Esophagus squamous epithelium (tissue), 5 donors: ENCODE results near the gene LRFN5. TPM values are rescaled to one million over a fixed set of nuclear protein-coding genes. Genes with fewer than 3 reads are reported as not detected.

Experiments
- DNase-seq: peaks from one replicate; lab custom pipeline; 2025; lab: John Stamatoyannopoulos, UW
- H3K27ac ChIP-seq, 4 donors: fragments of 200-600 bp; sonication (generic); one replicate each; pipeline ENCODE4 v1.5.1; 2016 to 2019; ENCODE audit warnings: mild to moderate bottlenecking in 1 of 4
- H3K27me3 ChIP-seq, 4 donors: fragments of 200-600 bp; sonication (generic); 1 replicate in 3 of 4; 2 replicates in 1 of 4; pipeline versions ENCODE4 v1.5.1 to v1.6.0; 2017 to 2021; ENCODE audit warnings: antibody characterized with exemption in 1 of 4
- H3K36me3 ChIP-seq, 3 donors: fragments of 200-600 bp; sonication (generic); one replicate each; pipeline ENCODE4 v1.5.1; 2016 to 2019
- H3K4me1 ChIP-seq, 3 donors: fragments of 200-600 bp; sonication (generic); one replicate each; pipeline ENCODE4 v1.5.1; 2017 to 2019
- H3K4me3 ChIP-seq, 4 donors: fragments of 200-600 bp; sonication (generic); 1 replicate in 3 of 4; 2 replicates in 1 of 4; pipeline ENCODE4 v1.5.1; 2016 to 2019; ENCODE audit warnings: mild to moderate bottlenecking in 2 of 4, moderate library complexity in 1 of 4
- H3K9me3 ChIP-seq, 3 donors: fragments of 200-600 bp; sonication (generic); one replicate each; pipeline ENCODE4 v1.5.1; 2016 to 2019
- POLR2A ChIP-seq, 4 donors: fragments of 450-650 bp; IDR thresholded peaks; one replicate each; pipeline ENCODE4 v1.6.1; 2017; ENCODE audit warnings: antibody characterized with exemption in 4 of 4, mild to moderate bottlenecking in 4 of 4, moderate library complexity in 3 of 4
- WGBS, 2 donors: methylation state at CpG; one replicate each; pipeline ENCODE4 v1.1.5; 2018; 5-methylcytosine and 5-hydroxymethylcytosine counted together
- intact Hi-C: fragments of 100-400 bp; cut with DNase I; formaldehyde crosslinking; loops from one replicate; pipeline ENCODE4 v1.15.0; 2022
- total RNA-seq, 4 donors: library from RNA; depleted of rRNA; stranded (reverse); fragments of >200 nt; gene quantifications; one replicate each; pipeline ENCODE4 v1.1.0, GENCODE V29; 2016
- TF ChIP-seq, protein P1 (sequence below), 6 experiments: fragments of 450-650 bp in 4 of 6; fragments of 200-600 bp in 2 of 6; sonication (generic) in 2 of 6; IDR thresholded peaks; one replicate each; pipeline ENCODE4 v1.5.1; 2016 to 2019; ENCODE audit warnings: antibody characterized with exemption in 6 of 6, mild to moderate bottlenecking in 4 of 6, moderate library complexity in 4 of 6
- donor health status: DM: yes; HTN: yes; CAD: no.

LRFN5 gene
- total RNA-seq, 4 donors from 2014 or later, result 0.13 to 1.3 (median 0.43) TPM

DNA sequence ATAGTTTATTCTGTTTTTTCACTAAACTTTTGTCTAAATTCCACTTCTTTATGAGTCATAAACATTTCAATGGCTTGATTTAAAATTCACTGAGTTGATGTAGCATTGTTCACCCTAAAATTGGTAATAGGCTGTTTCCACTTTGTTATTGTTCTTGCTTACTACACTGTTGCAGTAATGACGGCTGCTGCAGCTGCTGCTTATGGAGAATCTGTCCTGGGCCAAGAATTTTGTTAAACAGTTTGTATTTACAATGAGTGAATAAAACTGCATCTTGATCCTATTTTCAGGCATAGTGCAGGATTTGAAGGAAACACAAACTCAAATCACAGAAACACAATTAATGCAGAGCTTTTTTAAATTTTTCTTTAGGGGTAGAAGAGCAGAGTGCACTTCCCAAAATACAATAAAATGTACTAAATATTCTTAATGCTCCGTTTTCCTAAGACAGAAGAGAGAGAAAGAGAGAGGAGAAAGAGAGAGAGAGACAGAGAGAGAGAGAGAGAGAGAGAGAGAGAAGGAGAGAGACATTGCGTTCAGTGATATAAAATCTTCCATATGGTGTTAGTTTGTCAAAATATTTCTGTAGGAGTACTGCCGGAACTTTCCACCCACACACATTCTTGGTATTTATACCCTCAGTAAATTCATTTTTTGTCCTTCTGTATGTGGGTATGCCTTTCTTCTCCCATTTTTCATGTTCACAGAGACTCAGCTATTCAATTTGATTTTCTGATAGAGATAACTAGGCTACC is 266.4 kb downstream of the LRFN5 start:
- 44 to 53% methylated on average over 4 of the region's 4 CpGs for WGBS, 2 donors
- H3K9me3 ChIP-seq, result no peaks in the 10 kb centered on the region
- H3K4me1 ChIP-seq, result no peaks in the 10 kb centered on the region
- no peak overlapping the region for H3K27ac ChIP-seq
- H3K4me3 ChIP-seq, result no peak overlapping the region
- TF ChIP-seq POLR2A (IDR thresholded peaks at IDR 0.05), result no peak
- TF ChIP-seq, protein P1, sequence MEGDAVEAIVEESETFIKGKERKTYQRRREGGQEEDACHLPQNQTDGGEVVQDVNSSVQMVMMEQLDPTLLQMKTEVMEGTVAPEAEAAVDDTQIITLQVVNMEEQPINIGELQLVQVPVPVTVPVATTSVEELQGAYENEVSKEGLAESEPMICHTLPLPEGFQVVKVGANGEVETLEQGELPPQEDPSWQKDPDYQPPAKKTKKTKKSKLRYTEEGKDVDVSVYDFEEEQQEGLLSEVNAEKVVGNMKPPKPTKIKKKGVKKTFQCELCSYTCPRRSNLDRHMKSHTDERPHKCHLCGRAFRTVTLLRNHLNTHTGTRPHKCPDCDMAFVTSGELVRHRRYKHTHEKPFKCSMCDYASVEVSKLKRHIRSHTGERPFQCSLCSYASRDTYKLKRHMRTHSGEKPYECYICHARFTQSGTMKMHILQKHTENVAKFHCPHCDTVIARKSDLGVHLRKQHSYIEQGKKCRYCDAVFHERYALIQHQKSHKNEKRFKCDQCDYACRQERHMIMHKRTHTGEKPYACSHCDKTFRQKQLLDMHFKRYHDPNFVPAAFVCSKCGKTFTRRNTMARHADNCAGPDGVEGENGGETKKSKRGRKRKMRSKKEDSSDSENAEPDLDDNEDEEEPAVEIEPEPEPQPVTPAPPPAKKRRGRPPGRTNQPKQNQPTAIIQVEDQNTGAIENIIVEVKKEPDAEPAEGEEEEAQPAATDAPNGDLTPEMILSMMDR (IDR thresholded peaks at IDR 0.05), result no peak
- intact Hi-C loops, result no loop called here
- no peaks in the 10 kb centered on the region for H3K36me3 ChIP-seq
- DNase-seq, result no peak
- H3K27me3 ChIP-seq, result no peaks in the 10 kb centered on the region

DNA sequence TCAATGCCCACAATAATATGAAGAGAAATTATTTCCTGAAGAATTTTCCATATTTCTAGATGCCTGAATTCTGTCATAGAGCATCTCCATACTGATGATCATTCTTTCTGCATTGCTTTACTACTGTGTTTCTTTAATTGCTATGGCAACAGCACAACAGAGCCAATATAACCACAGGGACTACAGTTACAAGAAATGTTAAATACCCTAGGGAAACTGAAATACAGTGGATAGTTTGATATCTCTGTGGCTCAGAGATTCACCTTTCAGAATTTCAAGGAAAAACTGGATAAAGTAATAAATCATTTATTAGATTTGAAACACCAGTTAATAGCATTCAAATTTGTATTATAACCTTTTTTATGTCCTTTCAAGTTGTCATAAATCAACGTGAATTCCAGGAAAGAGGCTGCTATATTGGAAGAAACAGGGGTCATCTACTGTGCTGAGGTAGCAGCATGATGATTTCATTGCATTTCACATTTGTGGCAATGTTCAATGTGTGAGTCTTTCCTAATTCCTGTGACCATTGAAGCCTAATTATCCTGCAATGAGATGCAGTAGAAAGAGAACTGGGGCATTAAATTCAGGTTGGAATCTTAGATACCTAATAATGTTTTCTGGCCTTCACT is 267.1 kb downstream of the LRFN5 start:
- whole genome bisulfite sequencing, 2 donors, result 8 to 17% methylated on average over 1 of the region's 1 CpG
- intact Hi-C loops, result no loop called here
- Histone ChIP-seq H3K36me3 (no peaks in the 10 kb centered on the region), H3K9me3 (no peaks in the 10 kb centered on the region), H3K4me3 (no peak overlapping the region), H3K4me1 (no peaks in the 10 kb centered on the region), H3K27me3 (no peaks in the 10 kb centered on the region), H3K27ac (no peak overlapping the region)
- no peak for TF ChIP-seq POLR2A (IDR thresholded peaks at IDR 0.05)
- TF ChIP-seq, protein P1 (IDR thresholded peaks at IDR 0.05), result no peak
- no peak for DNase-seq

DNA sequence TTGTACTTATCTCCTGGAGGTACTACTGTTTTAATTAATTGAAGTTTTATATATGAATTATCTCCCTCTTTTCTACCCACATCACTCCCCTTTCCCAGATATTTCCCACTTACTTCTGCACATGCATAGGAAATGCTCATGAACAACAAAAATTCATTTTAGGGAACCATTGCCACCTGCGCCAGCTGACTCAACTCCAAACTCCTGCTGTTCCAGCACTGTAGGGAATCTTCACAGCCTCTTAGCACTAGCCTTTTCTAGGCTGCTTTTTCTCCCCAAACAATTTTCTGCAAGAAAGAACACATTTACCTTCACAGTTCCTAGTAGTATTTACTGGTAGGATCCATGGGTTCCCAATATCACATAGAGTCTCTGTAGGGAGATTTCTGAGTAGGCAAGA is 268.4 kb downstream of the LRFN5 start:
- TF ChIP-seq, protein P1 (IDR thresholded peaks at IDR 0.05), result no peak
- TF ChIP-seq POLR2A (IDR thresholded peaks at IDR 0.05), result no peak
- no peaks in the 10 kb centered on the region for H3K4me1 ChIP-seq
- no peaks in the 10 kb centered on the region for H3K9me3 ChIP-seq
- DNase-seq, result no peak
- intact Hi-C loops, result no loop called here
- WGBS, 2 donors, result 100% methylated on average over 1 of the region's 1 CpG
- H3K27ac ChIP-seq, result no peak overlapping the region
- H3K27me3 ChIP-seq, result no peaks in the 10 kb centered on the region
- no peak overlapping the region for H3K4me3 ChIP-seq
- no peaks in the 10 kb centered on the region for H3K36me3 ChIP-seq

DNA sequence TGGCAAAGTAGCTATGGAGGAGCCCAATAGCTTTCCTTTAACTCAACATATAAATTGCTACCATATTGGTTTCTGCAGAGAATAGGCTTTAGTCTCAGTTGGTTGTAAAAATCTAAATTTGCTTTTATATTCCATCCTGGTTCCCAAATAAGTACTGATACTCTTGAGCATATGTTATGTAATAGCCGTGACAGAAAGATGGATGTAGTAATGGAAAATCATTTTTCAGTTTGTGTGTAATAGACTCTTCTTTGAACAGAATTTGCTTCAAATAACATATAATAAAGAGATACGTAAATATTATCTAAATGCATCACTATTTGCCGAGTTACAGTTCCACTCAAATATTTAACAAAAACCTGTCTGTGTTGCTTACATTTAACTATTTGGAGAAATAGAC is 271.6 kb downstream of the LRFN5 start:
- Histone ChIP-seq H3K4me3 (no peak overlapping the region), H3K36me3 (no peaks in the 10 kb centered on the region), H3K27me3 (no peaks in the 10 kb centered on the region), H3K9me3 (no peaks in the 10 kb centered on the region), H3K4me1 (no peaks in the 10 kb centered on the region), H3K27ac (no peak overlapping the region)
- TF ChIP-seq, protein P1 (IDR thresholded peaks at IDR 0.05), result no peak
- TF ChIP-seq POLR2A (IDR thresholded peaks at IDR 0.05), result no peak
- intact Hi-C loops, result no loop called here
- no peak for DNase-seq
- 78 to 81% methylated on average over 3 of the region's 3 CpGs for WGBS, 2 donors

DNA sequence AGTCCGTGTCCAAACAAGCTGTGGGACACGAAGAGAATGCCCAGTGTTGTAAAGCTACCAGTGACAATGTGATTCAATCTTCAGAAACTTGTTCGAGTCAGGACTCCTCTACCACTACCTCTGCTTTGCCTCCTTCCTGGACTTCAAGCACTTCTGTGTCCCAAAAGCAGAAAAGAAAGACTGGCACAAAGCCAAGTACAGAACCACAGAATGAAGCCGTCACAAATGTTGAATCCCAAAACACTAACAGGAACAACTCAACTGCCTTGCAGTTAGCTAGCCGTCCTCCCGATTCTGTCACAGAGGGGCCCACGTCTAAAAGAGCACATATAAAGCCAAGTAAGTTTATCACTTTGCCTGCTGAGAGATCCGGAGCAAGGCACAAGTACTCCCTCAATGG is 284.9 kb downstream of the LRFN5 start:
- no peaks in the 10 kb centered on the region for H3K4me1 ChIP-seq
- no peaks in the 10 kb centered on the region for H3K9me3 ChIP-seq
- H3K36me3 ChIP-seq, result no peaks in the 10 kb centered on the region
- H3K27me3 ChIP-seq, result no peaks in the 10 kb centered on the region
- WGBS, 2 donors, result 64 to 75% methylated on average over 7 to 8 of the region's 8 CpGs
- no peak for TF ChIP-seq POLR2A (IDR thresholded peaks at IDR 0.05)
- TF ChIP-seq, protein P1 (IDR thresholded peaks at IDR 0.05), result no peak
- intact Hi-C loops, result no loop called here
- H3K4me3 ChIP-seq, result no peak overlapping the region
- no peak overlapping the region for H3K27ac ChIP-seq
- DNase-seq, result no peak
